HG02970 (cell line): Measurements from ENCODE around the gene ZNF597.
"Not testable (repeated sequence)": the region's sequence is repeated elsewhere in the genome, so short reads cannot be mapped to it uniquely, and the experiment has no call there.

ENCODE experiments used
- ATAC-seq: cut with Tn5 transposase; IDR thresholded peaks from one replicate; pipeline ENCODE4 v1.9.1; 2021; ENCODE audit warnings: mild to moderate bottlenecking, moderate library complexity, moderate number of reproducible peaks; ENCODE audit not compliant: unreplicated experiment, low FRiP score

Gene ZNF597

GRCh38 chr16:3476409-3476808, 33.1 kb upstream of the ZNF597 start:
- ATAC-seq: no peak

GRCh38 chr16:3475604-3476375, 32.5 kb upstream of the ZNF597 start:
- ATAC-seq: no peak

GRCh38 chr16:3474870-3475269, 31.6 kb upstream of the ZNF597 start:
- not testable (repeated sequence) for ATAC-seq

- ATAC-seq: no peak
These were observed 31.0 kb upstream of the ZNF597 start for GRCh38 chr16:3474136-3474779.

- not testable (repeated sequence) for ATAC-seq
These were observed 30.3 kb upstream of the ZNF597 start for GRCh38 chr16:3473596-3473943.

- ATAC-seq: no peak
These were observed 29.7 kb upstream of the ZNF597 start for GRCh38 chr16:3472878-3473595.

- ATAC-seq: no peak
These were observed 28.3 kb upstream of the ZNF597 start for GRCh38 chr16:3471518-3472176.

- no peak for ATAC-seq
These were observed 27.4 kb upstream of the ZNF597 start for GRCh38 chr16:3470723-3471122.

GRCh38 chr16:3469736-3470135, 26.4 kb upstream of the ZNF597 start:
- no peak for ATAC-seq

- ATAC-seq: no peak
These were observed 25.2 kb upstream of the ZNF597 start for GRCh38 chr16:3468501-3468900.

- no peak for ATAC-seq
These were observed 24.6 kb upstream of the ZNF597 start for GRCh38 chr16:3467921-3468320.

GRCh38 chr16:3467182-3467581, 23.9 kb upstream of the ZNF597 start:
- no peak for ATAC-seq

GRCh38 chr16:3465911-3466584, 22.7 kb upstream of the ZNF597 start:
- ATAC-seq: no peak

GRCh38 chr16:3465301-3465700, 22.0 kb upstream of the ZNF597 start:
- no peak for ATAC-seq

- no peak for ATAC-seq
These were observed 17.8 kb upstream of the ZNF597 start for GRCh38 chr16:3461151-3461550.

- ATAC-seq: no peak
These were observed 17.3 kb upstream of the ZNF597 start for GRCh38 chr16:3460585-3460984.

- ATAC-seq: no peak
These were observed 16.8 kb upstream of the ZNF597 start for GRCh38 chr16:3460121-3460520.

- ATAC-seq: no peak
These were observed 16.2 kb upstream of the ZNF597 start for GRCh38 chr16:3459401-3460090.

GRCh38 chr16:3458852-3459361, 15.6 kb upstream of the ZNF597 start:
- no peak for ATAC-seq
